Spleen (tissue), 7 donors: Measurements from ENCODE around the gene CCDC110.

ENCODE experiments used
- CTCF ChIP-seq, 11 experiments: fragments of 200-600 bp in 7 of 11; fragments of 450-650 bp in 4 of 11; sonication (generic) in 4 of 11; IDR thresholded peaks in 8 of 11; conservative IDR thresholded peaks in 3 of 11; 1 replicate in 7 of 11; 2 replicates in 4 of 11; pipeline versions ENCODE4 v1.4.0 to v1.8.0; 2016 to 2021; ENCODE audit warnings: antibody characterized with exemption in 11 of 11, inconsistent platforms in 4 of 11, mild to moderate bottlenecking in 1 of 11
- POLR2AphosphoS5 ChIP-seq, 3 donors: sonication (generic); formaldehyde crosslinking; IDR thresholded peaks; one replicate each; pipeline ENCODE4 v1.5.1; 2017; ENCODE audit warnings: antibody characterized with exemption in 3 of 3
- donor health status: DM: no; HTN: no; CAD: no; lungs with moderate emphysema.
- donor health status: DM: no; HTN: no; CAD: no.
- donor health status: DM: no; HTN: no; CAD: no.

- TF ChIP-seq POLR2AphosphoS5 (IDR thresholded peaks at IDR 0.05), result no peak
- no peak for TF ChIP-seq CTCF (IDR thresholded peaks at IDR 0.05 in 8 of 11, conservative IDR thresholded peaks at IDR 0.05 in 3 of 11)
Observed at GRCh38 chr4:185441479-185441878, 30.1 kb downstream of the CCDC110 start.
